Activated T-cell treated with anti-CD3 and anti-CD28 coated beads for 1 hour (primary cell): ENCODE results near the gene RIC8B.

Experiments used
- DNase-seq: peaks from one replicate; pipeline ENCODE4 v3.0.0-alpha.2; 2020; ENCODE audit warnings: low read depth

RIC8B gene

GRCh38 chr12:106758349-106759110 lies 16.0 kb upstream of the RIC8B start:
- DNase-seq = no peak

DNA sequence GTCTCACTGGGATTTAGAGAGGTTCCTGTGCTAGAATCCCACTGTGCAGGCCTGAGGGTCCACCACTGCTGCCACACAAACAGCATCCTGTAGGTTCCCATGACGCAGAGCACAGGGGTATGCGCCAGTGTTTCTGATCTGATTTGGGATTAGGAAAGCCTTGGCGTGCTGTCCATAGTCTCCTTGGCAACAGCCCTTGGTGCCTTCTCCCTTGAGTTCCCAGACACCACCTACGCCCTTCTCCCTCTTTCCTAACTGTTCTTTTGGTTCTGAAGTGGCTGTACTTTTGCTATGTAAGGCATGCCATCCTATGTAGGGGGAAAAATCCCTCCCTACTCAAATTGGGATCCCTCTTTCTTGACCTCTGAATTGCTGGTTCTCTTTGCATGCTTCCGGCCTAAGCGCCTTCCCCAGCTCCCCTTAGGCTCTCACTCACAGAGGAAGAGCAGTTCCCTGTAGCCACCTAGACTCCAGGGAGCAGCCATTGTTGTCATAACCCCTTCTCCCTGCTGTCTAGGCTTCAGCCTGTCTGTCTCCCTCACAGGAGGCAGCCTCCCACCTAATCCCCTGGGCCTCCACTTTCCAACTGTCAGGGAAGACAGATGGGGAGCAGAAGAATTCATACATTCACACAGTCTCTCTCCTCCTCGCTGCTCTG lies 14.8 kb upstream of the RIC8B start:
- DNase-seq = no peak

- DNase-seq = no peak
Observed at GRCh38 chr12:106760184-106760531, 14.3 kb upstream of the RIC8B start.

GRCh38 chr12:106764220-106764619 lies 10.3 kb upstream of the RIC8B start:
- no peak for DNase-seq

DNA sequence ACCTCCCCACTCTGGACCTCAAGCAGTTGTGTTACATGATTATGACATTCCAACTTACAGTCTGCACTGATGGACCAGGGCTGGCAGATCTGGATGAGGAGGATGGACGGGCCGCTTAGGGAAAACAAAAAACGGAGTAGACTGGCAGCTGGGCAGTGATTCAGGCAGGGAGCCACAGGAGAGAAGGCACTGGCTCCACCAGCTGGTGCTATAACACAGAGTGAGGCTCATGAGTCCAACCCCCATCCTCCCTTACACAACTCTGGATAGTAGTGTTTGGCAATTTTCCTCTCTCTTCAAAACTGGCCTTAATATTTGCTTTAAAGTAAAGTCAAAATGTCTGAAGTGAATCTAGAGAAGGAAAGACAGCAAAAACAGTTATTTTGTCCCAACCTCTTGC lies 9.7 kb upstream of the RIC8B start:
- DNase-seq = no peak

GRCh38 chr12:106766393-106766826 lies 8.1 kb upstream of the RIC8B start:
- DNase-seq = no peak

DNA sequence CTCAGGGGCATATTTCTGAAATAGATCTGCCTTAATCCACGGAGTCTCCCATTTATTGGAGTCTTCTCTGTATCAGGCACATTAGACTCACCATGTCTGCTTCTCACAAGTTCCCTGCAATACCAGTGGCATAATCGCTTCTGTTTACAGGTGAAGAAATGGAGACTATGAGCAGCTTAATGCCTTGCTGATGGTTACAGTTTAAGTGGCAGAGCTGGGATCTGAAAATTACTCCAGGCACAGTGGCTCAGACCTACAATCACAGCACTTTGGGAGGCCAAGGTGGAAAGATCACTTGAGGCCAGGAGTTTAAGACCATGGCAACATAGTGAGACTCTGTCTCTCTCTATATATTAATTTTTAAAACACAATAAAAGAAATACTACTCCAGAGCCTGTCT lies 7.3 kb upstream of the RIC8B start:
- DNase-seq = no peak

DNA sequence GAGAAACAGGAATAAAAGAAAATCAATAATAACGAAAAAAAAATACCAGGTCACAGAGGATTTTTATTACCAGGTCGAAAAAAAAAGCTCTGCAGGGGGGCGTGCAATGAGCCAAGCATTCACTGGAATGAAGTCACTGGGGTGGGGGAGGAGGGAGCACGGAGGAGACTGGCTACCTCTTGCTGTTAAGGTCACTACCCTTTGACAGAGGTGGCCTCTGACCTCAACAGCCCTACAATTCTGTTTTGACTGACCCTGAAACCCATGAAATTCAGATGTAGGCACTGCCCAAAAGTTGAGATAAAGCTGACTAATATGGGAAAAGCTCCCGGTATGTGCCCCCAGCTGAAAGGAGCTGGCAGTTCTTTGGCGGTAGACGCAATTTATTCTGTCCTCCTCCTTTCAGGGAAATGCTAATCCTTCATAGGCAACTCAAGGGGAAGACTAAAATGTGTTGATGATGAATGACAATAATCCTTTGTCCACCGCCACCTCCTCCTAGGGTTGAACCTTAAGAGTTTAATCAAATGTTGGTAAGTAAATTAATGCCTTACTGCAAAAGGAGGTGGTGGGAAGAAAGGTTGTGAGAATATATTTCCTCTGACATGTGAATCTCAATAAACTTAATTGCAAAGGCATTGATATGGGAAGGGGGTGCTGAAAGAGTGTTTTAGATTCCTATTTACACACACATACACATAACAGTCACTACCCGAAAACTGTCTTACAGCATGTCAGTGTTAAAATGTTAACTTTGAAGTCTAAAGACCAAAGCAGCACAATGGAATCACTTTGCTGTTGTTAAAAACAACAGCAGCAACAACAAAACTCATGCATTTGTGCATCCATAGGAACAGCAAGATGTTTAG lies 6.3 kb upstream of the RIC8B start:
- DNase-seq = no peak

DNA sequence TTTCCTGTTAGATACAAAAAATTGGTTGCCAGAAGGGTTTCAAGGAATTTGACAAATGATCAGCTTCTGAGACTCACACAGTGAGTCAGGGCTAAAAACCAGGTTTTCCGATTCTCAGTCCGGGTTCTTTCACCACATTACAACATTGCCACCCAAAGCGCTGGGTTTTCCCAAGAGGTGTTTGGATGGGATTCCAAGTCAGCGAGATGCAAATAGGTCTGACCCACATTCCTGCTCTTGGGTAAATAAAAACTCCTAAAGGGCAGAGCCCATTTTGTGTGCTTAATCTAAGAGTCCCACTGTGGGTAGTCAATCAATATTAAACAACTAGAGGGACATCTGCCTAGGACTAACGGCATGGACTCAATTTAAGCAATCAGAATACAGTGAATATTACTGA lies 5.4 kb upstream of the RIC8B start:
- DNase-seq = no peak

GRCh38 chr12:106769546-106769945 lies 4.9 kb upstream of the RIC8B start:
- DNase-seq = no peak

DNA sequence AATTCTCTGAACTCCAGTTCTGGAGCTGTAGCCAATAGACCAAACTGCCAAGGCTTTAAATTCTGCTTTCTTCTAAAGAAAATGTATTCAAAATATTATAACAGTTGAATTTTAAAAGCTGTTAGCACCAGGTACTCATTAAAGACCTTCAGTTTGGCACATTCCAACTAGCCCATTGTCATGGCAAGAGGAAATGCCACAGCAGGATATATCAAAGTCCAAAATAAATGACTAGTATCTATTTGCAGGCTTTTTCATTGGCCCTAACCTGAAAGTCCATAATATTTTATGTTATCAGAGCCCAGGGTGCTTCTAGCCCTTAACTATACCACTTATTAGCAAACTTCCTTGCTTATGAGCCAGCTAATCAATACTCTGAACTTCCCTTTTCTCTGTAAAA lies 3.1 kb upstream of the RIC8B start:
- DNase-seq = no peak

GRCh38 chr12:106773286-106774004 lies 1.0 kb upstream of the RIC8B start:
- no peak for DNase-seq

DNA sequence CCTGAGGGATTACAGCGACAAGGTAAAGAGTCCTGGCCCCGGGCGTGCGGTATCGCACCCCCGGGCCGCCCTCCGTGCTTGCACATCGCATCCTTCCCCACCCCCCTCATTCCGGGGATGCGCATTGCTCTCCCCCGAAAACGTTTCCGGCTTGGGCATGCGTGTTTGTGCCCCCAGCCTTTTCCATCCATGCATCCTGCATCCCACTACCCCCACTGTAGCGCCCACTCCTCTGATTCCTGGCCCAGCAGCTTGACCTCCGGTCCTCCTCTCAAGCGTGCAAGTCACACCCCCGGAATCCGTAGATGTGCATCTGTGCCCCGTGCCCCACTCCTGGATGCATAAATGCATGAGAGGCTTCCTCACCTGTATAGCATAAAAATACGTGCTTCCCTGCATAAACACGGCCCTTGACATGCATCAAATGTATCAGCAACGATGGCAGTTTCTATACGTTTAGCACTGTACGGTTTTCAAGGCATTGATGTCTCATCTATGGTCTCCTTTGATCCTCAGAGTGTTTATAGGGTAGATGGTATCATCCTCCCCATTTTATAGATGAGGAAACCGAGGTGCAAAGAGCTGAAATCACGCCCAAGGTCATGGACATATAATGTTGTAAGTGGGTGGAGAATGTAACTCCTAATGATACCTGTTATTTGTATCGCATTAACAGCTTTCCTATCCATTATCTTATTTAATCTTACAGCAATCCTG lies 484 bp downstream of the RIC8B start:
- no peak for DNase-seq

DNA sequence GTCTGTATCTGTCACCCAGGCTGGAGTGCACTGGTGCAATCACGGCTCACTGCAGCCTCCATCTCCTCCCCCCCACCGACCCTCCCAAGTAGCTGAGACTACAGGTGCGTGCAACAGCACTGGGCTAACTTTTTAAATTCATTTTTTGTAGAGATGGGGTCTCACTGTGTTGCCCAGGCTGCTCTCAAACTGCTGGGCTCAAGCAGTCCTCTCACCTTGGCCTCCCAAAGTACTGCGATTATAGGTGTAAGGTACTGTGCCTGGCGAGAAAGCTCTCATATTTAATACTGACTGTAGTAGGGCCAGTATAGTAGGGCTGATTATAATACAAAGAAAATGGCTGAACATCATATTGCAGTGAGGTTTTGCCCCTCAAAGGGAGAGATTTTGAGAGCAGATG lies 2.4 kb downstream of the RIC8B start:
- no peak for DNase-seq

DNA sequence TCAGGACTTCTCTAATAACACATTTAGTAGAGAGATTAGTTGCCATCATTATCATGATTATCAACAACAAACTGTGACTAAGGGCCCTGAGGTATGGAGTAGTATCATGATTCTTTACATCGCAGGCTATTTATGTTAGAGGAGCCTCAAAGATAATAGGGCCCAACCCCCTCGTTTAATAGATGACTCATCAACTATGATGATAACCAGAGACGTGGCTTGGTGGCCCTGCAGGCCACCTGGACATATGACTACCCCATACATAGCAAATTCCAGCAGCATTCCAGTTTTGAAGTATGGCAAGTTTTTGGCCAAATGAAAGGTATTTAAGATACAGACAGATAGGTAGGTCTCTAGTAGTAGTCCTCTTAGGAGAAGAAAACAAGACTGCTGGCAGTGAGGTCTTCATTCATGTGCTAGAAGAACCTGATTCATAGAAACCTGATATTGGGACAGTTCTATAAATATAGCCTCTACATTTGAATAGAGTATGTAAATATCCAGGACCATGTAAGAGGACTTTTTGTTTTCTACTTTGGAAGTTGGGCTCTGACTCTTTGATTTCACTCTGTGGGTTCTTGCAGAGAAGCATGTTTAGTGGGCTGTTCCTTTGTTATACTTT lies 5.6 kb downstream of the RIC8B start:
- no peak for DNase-seq

GRCh38 chr12:106782619-106783018 lies 8.1 kb downstream of the RIC8B start:
- no peak for DNase-seq

DNA sequence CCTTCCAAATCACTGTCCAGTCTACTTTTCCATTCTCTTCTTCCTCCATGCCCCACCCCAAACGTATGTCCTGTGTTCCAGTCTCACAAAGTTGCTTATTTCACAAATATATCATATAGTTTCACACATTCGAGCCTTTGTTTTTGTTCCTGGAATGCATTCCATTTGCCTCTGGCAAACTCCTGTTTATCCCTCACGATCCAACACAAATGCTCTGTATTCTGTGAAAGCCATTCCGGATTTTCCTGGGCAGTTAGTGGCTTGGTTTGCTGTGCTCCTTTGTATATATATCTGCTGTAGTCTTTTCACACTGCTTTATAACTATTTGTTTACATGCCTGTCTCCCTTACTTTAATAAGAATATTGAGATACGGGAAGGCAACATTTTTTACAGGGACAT lies 9.0 kb downstream of the RIC8B start:
- no peak for DNase-seq

DNA sequence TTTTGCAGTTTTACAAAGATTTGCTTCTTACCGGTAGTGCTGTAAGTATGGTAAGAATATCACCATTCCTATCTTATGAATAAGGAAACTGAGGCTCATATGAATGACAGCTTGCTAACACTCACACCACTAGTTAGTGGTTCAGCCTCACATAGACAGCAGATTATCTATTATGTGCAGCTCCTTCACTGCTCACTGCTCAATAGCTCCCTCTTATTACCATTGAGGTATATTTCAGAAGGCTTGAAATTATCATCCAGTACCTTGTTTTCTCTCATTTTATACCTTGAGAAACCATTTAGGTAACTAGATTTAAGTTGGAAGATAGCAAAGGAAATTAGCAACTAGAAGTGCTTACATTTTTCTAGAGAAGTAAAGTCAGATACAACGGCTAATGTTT lies 15.5 kb downstream of the RIC8B start:
- no peak for DNase-seq

- no peak for DNase-seq
Observed at GRCh38 chr12:106791531-106791930, 17.0 kb downstream of the RIC8B start.

- no peak for DNase-seq
Observed at GRCh38 chr12:106794369-106794768, 19.9 kb downstream of the RIC8B start.

DNA sequence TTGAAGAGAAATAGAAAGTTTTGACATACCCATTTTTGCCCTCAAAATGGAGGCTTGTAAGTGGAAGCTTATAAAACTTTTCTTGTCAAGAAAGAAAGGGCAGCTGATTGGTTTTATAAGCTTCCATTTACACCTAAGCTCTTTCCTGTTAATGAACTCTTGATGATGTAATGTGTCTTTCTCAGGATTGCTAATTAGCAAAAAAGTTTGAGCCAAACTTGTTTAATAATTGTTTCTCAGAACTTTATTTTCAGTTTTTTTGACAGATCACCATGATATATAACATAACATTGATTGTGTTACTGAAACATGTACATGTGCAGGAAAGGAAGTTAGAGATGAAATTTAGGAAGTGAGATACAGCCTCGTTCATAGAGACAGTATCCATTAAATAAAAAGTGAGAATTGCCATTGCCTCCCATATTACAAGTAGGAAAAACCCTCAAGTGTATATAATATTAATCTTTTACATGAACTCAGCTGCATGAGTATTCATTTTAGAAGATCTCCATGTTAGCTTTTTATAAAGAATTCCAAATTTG lies 26.8 kb downstream of the RIC8B start:
- no peak for DNase-seq
